B cell (primary cell): ENCODE results near the gene GSG1L. TPM values are rescaled to one million over a fixed set of nuclear protein-coding genes. Genes with fewer than 3 reads are reported as not detected.

Experiments used
- ATAC-seq: fragments of 200-7000 bp; cut with Tn5 transposase; one replicate; pipeline ENCODE4 v1.10.0; 2021; ENCODE audit warnings: low read depth, mild to moderate bottlenecking, moderate number of reproducible peaks, moderate library complexity
- CTCF ChIA-PET: fragments of 350-600 bp; sonication (Branson Sonifier 250); formaldehyde crosslinking; loops from one replicate; lab custom pipeline; 2021; ENCODE audit warnings: antibody characterized with exemption, inconsistent platforms; lab: Charles Lee
- POLR2A ChIA-PET: fragments of 350-600 bp; sonication (Branson Sonifier 250); formaldehyde crosslinking; loops from one replicate; lab custom pipeline; 2021; ENCODE audit warnings: antibody characterized with exemption; lab: Charles Lee
- DNase-seq: peaks from one replicate; pipeline ENCODE4 v3.0.0; 2013
- H2AFZ ChIP-seq: 2 replicates; pipeline ENCODE4 v1.6.1; 2012; ENCODE audit warnings: mild to moderate bottlenecking, low read depth, low read length; ENCODE audit not compliant: insufficient read depth, poor library complexity, severe bottlenecking
- H3K27ac ChIP-seq, 2 donors: 1 replicate in 1 of 2; 2 replicates in 1 of 2; pipeline ENCODE4 v1.5.1; 2012 to 2013; ENCODE audit warnings: low read length in 2 of 2, mild to moderate bottlenecking in 2 of 2, moderate library complexity in 1 of 2
- H3K27me3 ChIP-seq, 4 experiments: fragments of 200-600 bp in 1 of 4; sonication (generic) in 1 of 4; replicated peaks in 1 of 4; 1 replicate in 2 of 4; 2 replicates in 2 of 4; pipeline versions ENCODE4 v1.6.1 to v1.7.0; 2013 to 2016; ENCODE audit warnings: low read length in 3 of 4, mild to moderate bottlenecking in 2 of 4, mixed read lengths in 1 of 4, moderate library complexity in 1 of 4; ENCODE audit not compliant: insufficient read depth in 4 of 4, control insufficient read depth in 3 of 4; ENCODE audit errors: control extremely low read depth in 1 of 4
- H3K36me3 ChIP-seq, 2 experiments: replicated peaks in 1 of 2; 1 replicate in 1 of 2; 2 replicates in 1 of 2; pipeline versions ENCODE4 v1.6.1 to v1.7.1; 2013; ENCODE audit warnings: low read length in 1 of 2; ENCODE audit not compliant: insufficient read depth in 2 of 2, control insufficient read depth in 1 of 2; ENCODE audit errors: control extremely low read depth in 1 of 2, extremely low read depth in 1 of 2
- H3K4me1 ChIP-seq, 2 donors: fragments of 200-600 bp in 1 of 2; sonication (generic) in 1 of 2; 1 replicate in 1 of 2; 2 replicates in 1 of 2; pipeline versions ENCODE4 v1.5.1 to v1.6.1; 2013 to 2017; ENCODE audit warnings: low read length in 2 of 2; ENCODE audit not compliant: control insufficient read depth in 2 of 2, insufficient read depth in 2 of 2
- H3K4me2 ChIP-seq: replicated peaks from 2 replicates; pipeline ENCODE3; 2012; ENCODE audit warnings: mild to moderate bottlenecking, low read depth, low read length; ENCODE audit not compliant: poor library complexity, severe bottlenecking
- H3K4me3 ChIP-seq, 5 experiments: fragments of 200-600 bp in 1 of 5; sonication (generic) in 1 of 5; 1 replicate in 3 of 5; 2 replicates in 2 of 5; pipeline versions ENCODE4 v1.5.1 to v1.7.0; 2011 to 2016; ENCODE audit warnings: low read length in 4 of 5, mild to moderate bottlenecking in 4 of 5, low read depth in 2 of 5, control low read depth in 1 of 5, moderate library complexity in 1 of 5; ENCODE audit not compliant: insufficient read depth in 1 of 5; ENCODE audit errors: control extremely low read depth in 1 of 5, extremely low read depth in 1 of 5
- H3K79me2 ChIP-seq: fragments of 200-600 bp; sonication (generic); one replicate; pipeline ENCODE4 v1.6.0; 2016; ENCODE audit warnings: low read length; ENCODE audit not compliant: control insufficient read depth, insufficient read depth
- H3K9ac ChIP-seq: fragments of 200-600 bp; sonication (generic); 2 replicates; pipeline ENCODE4 v1.6.1; 2017; ENCODE audit warnings: mild to moderate bottlenecking, low read length, moderate library complexity
- H3K9me3 ChIP-seq, 3 donors: one replicate each; pipeline versions ENCODE4 v1.6.1 to v1.7.1; 2013; ENCODE audit warnings: low read length in 2 of 3; ENCODE audit not compliant: control insufficient read depth in 2 of 3, insufficient read depth in 1 of 3; ENCODE audit errors: control extremely low read depth in 1 of 3
- H4K20me1 ChIP-seq: 2 replicates; pipeline ENCODE4 v1.6.0; 2012; ENCODE audit warnings: mild to moderate bottlenecking, low read length; ENCODE audit not compliant: insufficient read depth, control insufficient read depth, poor library complexity, severe bottlenecking
- H3K27ac Mint-ChIP-seq: one replicate; pipeline ENCODE4 v1.8.0; 2021; ENCODE audit warnings: mixed read lengths
- H3K27me3 Mint-ChIP-seq: one replicate; pipeline ENCODE4 v1.8.0; 2021; ENCODE audit warnings: mixed read lengths
- H3K4me1 Mint-ChIP-seq: one replicate; pipeline ENCODE4 v1.8.0; 2021; ENCODE audit warnings: mixed read lengths
- H3K4me3 Mint-ChIP-seq: one replicate; pipeline ENCODE4 v1.8.0; 2021; ENCODE audit warnings: mixed read lengths
- H3K9me3 Mint-ChIP-seq: one replicate; pipeline ENCODE4 v1.8.0; 2022; ENCODE audit warnings: mixed read lengths; ENCODE audit not compliant: insufficient read depth
- EZH2 ChIP-seq: IDR thresholded peaks from 2 replicates; pipeline ENCODE4 v1.6.1; 2012; ENCODE audit warnings: borderline replicate concordance, low read depth, mild to moderate bottlenecking, moderate library complexity, low read length; ENCODE audit not compliant: insufficient read depth, poor library complexity, severe bottlenecking
- WGBS: methylation state at CpG from one replicate; pipeline ENCODE4 v1.1.5; 2013; ENCODE audit warnings: missing lambda C conversion rate; ENCODE audit not compliant: insufficient coverage; 5-methylcytosine and 5-hydroxymethylcytosine counted together
- intact Hi-C: fragments of 100-400 bp; cut with micrococcal nuclease; formaldehyde crosslinking; loops from one replicate; pipeline ENCODE4 v1.10.0; 2022
- polyA plus RNA-seq: library from polyadenylated mRNA; depleted of rRNA; stranded (reverse); fragments of >200 nt; gene quantifications from 2 replicates; pipeline ENCODE4 v1.2.3, GENCODE V29; 2012
- total RNA-seq, 2 donors: library from RNA; stranded (reverse); fragments of 120-200 nt in 1 of 2; gene quantifications; 1 replicate in 1 of 2; 2 replicates in 1 of 2; pipeline versions ENCODE4 v1.2.3 to v1.2.4, GENCODE V29; 2013 to 2022
- TF ChIP-seq, protein P1 (sequence below): fragments of 200-600 bp; IDR thresholded peaks from one replicate; pipeline ENCODE4 v1.8.0; 2022; ENCODE audit warnings: antibody characterized with exemption, mild to moderate bottlenecking

GSG1L gene
- total and polyA plus RNA-seq, 2 donors (not counting 1 experiment from before 2014, with no cell fraction given): 0.01 TPM; not detected in 1

DNA sequence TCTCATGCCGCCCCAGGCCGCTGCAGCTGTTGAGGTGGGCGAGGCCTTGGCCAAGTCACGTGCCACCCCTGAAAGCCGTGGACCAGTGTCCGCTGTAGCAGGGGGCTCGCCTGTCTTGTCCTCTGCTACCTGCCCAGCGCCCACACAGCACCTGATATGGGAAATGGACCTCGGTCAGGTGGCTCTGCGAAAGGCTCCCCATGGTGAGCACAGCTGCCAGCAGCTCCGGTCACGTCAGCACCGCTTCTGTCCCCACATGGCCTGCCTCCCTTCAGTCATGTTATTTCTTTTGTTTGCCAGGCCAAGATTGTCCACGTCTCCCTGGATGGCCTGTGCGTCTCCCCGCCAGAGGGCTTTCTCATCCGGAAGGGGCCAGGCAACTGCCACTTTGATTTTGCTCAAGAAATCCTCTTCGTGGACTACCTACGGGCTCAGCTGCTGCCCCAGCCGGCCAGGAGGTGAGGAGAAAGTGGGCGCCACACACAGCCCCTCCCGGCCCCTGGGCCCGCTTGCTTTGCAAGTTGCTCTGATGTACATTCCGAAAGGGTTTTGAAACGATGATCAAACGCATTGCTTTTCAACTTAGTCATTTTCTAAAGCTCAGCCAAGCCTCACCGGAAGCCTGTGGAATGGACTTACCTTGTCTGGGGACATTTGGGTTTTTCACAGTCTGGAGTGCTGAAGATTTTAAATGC lies 293.8 kb downstream of the GSG1L start:
- peaks cover 0 to 17% of the 10 kb centered on the region in 2 experiments for H3K36me3 ChIP-seq
- no peak overlapping the region for H3K4me2 ChIP-seq
- no peaks in the 10 kb centered on the region for H3K27me3 Mint-ChIP-seq

DNA sequence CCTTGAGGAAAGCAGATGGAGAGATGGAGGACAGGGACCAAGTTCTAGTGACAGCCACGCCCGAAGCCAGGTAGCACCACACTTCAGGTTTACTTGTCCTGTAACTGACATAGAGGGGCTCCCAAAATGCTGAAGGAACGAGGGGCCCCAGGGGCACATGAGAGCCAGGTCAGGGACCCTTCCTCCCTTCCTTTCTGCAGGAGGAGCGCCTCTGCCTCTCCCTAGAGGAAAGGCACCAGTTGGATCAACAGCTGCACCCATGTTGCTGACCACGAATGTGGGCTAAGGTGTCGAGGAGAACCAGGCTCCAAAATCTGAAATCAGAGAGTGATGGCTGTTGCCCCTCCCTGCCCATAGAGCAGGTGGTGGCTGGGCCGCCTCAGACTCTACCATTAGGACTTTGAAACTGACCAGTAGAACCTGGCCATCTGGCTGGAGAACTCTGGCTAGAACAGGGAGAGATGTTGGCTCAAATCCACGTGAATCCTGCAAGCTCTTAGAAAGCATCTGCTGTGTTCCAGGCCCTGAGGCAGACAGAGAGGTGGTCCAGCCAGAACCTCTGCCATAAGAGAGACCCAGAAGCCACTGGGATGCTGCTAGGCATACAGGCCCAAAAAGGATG lies 294.8 kb downstream of the GSG1L start:
- WGBS: 84% methylated on average over 8 of the region's 8 CpGs

More for the DNA sequence above, 293.8 kb downstream of the GSG1L start:
- Mint-ChIP-seq H3K9me3 (no peaks in the 10 kb centered on the region), H3K4me1 (no peaks in the 10 kb centered on the region), H3K4me3 (no peak overlapping the region), H3K27ac (no peak overlapping the region)
- no peaks in the 10 kb centered on the region for H3K27me3 ChIP-seq
- no peak overlapping the region for H3K27ac ChIP-seq
- ChIA-PET POLR2A (no interaction called here), CTCF (no interaction called here)
- no peak overlapping the region for H3K4me3 ChIP-seq
- WGBS: 97% methylated on average over 27 of the region's 27 CpGs
- no peak overlapping the region for H3K9ac ChIP-seq
- H4K20me1 ChIP-seq: no peaks in the 10 kb centered on the region
- H3K79me2 ChIP-seq: no peaks in the 10 kb centered on the region
- H3K9me3 ChIP-seq: peaks cover 0 to 5% (median 0%) of the 10 kb centered on the region in 3 donors
- ATAC-seq (no peak), DNase-seq (no peak)
- no peaks in the 10 kb centered on the region for H3K4me1 ChIP-seq
- TF ChIP-seq EZH2: no peak
- TF ChIP-seq, protein P1, sequence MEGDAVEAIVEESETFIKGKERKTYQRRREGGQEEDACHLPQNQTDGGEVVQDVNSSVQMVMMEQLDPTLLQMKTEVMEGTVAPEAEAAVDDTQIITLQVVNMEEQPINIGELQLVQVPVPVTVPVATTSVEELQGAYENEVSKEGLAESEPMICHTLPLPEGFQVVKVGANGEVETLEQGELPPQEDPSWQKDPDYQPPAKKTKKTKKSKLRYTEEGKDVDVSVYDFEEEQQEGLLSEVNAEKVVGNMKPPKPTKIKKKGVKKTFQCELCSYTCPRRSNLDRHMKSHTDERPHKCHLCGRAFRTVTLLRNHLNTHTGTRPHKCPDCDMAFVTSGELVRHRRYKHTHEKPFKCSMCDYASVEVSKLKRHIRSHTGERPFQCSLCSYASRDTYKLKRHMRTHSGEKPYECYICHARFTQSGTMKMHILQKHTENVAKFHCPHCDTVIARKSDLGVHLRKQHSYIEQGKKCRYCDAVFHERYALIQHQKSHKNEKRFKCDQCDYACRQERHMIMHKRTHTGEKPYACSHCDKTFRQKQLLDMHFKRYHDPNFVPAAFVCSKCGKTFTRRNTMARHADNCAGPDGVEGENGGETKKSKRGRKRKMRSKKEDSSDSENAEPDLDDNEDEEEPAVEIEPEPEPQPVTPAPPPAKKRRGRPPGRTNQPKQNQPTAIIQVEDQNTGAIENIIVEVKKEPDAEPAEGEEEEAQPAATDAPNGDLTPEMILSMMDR: no peak
- H2AFZ ChIP-seq: no peak overlapping the region
- intact Hi-C loops: no loop called here

More for the DNA sequence above, 294.8 kb downstream of the GSG1L start:
- H2AFZ ChIP-seq: no peak overlapping the region
- Mint-ChIP-seq H3K9me3 (peaks cover 1% of the 10 kb centered on the region), H3K27me3 (no peaks in the 10 kb centered on the region), H3K4me1 (no peaks in the 10 kb centered on the region), H3K27ac (no peak overlapping the region), H3K4me3 (no peak overlapping the region)
- H3K9ac ChIP-seq: no peak overlapping the region
- no peaks in the 10 kb centered on the region for H4K20me1 ChIP-seq
- H3K9me3 ChIP-seq: peaks cover 0 to 7% (median 5%) of the 10 kb centered on the region in 3 donors
- no peak for TF ChIP-seq EZH2
- TF ChIP-seq, protein P1: no peak
- no peaks in the 10 kb centered on the region for H3K27me3 ChIP-seq
- H3K4me3 ChIP-seq: no peak overlapping the region
- H3K27ac ChIP-seq: no peak overlapping the region
- ChIA-PET CTCF (no interaction called here), POLR2A (no interaction called here)
- ATAC-seq (no peak), DNase-seq (no peak)
- no peaks in the 10 kb centered on the region for H3K4me1 ChIP-seq
- H3K79me2 ChIP-seq: no peaks in the 10 kb centered on the region
- intact Hi-C loops: no loop called here
- no peak overlapping the region for H3K4me2 ChIP-seq
- peaks cover 0 to 21% of the 10 kb centered on the region in 2 experiments for H3K36me3 ChIP-seq
